ENCODE data around the gene NYAP2. TPM values are rescaled to one million over a fixed set of nuclear protein-coding genes. Genes with fewer than 3 reads are reported as not detected.

The NYAP2 gene
- total RNA-seq, 4 donors from 2014 or later: 0.14 TPM; not detected in 3

DNA sequence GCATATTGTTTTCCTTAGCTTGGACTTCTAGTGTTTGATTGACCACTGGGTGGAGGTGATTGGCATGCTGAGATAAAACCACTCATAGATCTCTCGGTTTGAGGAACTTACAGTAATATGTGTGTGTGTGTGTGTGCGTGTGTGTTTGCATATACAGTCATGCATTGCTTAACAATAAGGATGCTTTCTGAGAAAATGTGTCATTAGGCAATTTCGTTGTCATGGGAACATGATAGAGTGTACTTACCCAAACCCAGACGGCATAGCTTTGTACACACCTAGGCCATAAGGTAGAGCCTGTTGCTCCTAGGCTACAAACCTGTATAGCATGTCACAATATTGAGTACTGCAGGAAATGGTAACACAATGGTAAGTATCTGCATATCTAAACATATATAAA, 167.3 kb downstream of the NYAP2 start:
- Histone ChIP-seq H3K27me3 (no peaks in the 10 kb centered on the region), H3K4me3 (no peak overlapping the region), H3K36me3 (no peaks in the 10 kb centered on the region), H3K9me3 (no peaks in the 10 kb centered on the region), H3K27ac (no peak overlapping the region), H3K4me1 (no peaks in the 10 kb centered on the region)
- DNase-seq: no peak
- intact Hi-C loops (cut with DNase I; ENCODE audit: low total_unique reads): no loop called here
- TF ChIP-seq POLR2A (IDR thresholded peaks at IDR 0.05): no peak
- TF ChIP-seq, protein P1, sequence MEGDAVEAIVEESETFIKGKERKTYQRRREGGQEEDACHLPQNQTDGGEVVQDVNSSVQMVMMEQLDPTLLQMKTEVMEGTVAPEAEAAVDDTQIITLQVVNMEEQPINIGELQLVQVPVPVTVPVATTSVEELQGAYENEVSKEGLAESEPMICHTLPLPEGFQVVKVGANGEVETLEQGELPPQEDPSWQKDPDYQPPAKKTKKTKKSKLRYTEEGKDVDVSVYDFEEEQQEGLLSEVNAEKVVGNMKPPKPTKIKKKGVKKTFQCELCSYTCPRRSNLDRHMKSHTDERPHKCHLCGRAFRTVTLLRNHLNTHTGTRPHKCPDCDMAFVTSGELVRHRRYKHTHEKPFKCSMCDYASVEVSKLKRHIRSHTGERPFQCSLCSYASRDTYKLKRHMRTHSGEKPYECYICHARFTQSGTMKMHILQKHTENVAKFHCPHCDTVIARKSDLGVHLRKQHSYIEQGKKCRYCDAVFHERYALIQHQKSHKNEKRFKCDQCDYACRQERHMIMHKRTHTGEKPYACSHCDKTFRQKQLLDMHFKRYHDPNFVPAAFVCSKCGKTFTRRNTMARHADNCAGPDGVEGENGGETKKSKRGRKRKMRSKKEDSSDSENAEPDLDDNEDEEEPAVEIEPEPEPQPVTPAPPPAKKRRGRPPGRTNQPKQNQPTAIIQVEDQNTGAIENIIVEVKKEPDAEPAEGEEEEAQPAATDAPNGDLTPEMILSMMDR (IDR thresholded peaks at IDR 0.05): no peak

DNA sequence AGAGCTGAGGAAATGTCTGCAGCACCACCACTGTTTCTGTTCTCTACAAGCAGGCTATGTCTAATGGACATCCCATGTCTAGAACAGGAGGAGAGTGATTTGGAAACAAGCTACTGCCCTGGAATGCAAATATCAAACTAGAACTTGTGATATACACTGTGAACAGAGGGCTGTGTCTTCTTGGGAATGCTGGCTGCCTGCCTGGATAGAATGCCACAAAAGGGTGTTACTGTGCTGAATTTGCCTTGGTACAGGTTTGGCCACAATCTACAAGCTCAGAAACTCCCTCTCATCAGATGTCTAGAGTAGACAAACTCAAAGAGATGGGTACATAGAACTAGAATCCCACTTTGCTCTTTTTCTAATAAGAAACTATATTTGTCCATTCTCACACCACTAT, 170.5 kb downstream of the NYAP2 start:
- Histone ChIP-seq H3K36me3 (no peaks in the 10 kb centered on the region), H3K9me3 (no peaks in the 10 kb centered on the region), H3K4me1 (no peaks in the 10 kb centered on the region), H3K27me3 (no peaks in the 10 kb centered on the region), H3K27ac (no peak overlapping the region), H3K4me3 (no peak overlapping the region)
- TF ChIP-seq POLR2A (IDR thresholded peaks at IDR 0.05): no peak
- TF ChIP-seq, protein P1 (IDR thresholded peaks at IDR 0.05): no peak
- no peak for DNase-seq
- intact Hi-C loops (cut with DNase I; ENCODE audit: low total_unique reads): no loop called here

DNA sequence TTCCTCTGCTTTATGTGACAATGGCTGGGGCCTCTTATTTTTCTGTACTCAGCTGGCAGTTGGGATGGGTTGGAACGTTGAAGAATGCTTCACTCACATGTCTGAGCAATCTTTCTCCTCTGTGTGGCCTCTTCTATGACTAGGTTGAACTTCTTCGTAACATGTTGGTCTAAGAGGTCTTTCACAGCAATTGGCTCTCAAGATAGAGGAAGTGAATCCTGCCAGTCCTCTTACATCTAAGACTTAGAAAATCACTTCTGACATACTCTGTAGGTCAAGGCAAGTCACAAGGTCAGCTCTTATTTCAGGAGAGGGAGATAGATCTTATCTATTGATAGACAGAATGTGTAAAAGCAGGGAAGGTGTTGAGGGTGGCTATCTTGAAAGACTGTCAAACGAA, 174.1 kb downstream of the NYAP2 start:
- TF ChIP-seq POLR2A (IDR thresholded peaks at IDR 0.05): no peak
- TF ChIP-seq, protein P1 (IDR thresholded peaks at IDR 0.05): no peak
- intact Hi-C loops (cut with DNase I; ENCODE audit: low total_unique reads): no loop called here
- H3K9me3 ChIP-seq: no peaks in the 10 kb centered on the region
- H3K27ac ChIP-seq: no peak overlapping the region
- no peak overlapping the region for H3K4me3 ChIP-seq
- DNase-seq: no peak
- no peaks in the 10 kb centered on the region for H3K36me3 ChIP-seq
- H3K27me3 ChIP-seq: no peaks in the 10 kb centered on the region
- H3K4me1 ChIP-seq: no peaks in the 10 kb centered on the region

DNA sequence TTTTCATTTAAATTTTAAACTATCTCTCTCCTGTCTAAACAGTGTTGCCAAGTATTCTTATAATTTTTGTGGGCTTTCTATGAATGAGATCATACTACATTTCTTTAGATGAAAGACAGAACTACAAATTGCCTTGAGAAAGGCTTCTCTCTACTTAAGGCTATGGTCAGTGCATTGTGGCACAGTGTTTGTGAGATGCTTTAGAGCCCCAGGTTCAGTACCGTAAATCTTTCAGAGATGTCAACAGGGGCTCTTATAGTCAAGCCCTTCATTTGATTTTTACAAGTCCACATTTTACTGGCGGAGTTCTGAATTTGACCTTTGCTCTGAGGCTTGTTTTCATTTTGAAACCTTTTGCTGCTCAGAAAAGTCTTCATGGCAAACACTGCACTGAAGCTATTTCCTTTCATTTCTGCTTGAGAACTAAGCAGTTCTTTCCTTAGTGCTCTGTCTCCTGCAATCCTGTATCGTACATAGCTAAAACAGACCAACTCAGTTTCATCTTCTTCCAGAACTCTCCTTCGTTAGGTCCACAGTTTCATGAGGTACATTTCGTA, 175.2 kb downstream of the NYAP2 start:
- no peaks in the 10 kb centered on the region for H3K27me3 ChIP-seq
- intact Hi-C loops (cut with DNase I; ENCODE audit: low total_unique reads): no loop called here
- TF ChIP-seq, protein P1 (IDR thresholded peaks at IDR 0.05): no peak
- TF ChIP-seq POLR2A (IDR thresholded peaks at IDR 0.05): no peak
- no peaks in the 10 kb centered on the region for H3K36me3 ChIP-seq
- no peak overlapping the region for H3K27ac ChIP-seq
- no peak overlapping the region for H3K4me3 ChIP-seq
- H3K9me3 ChIP-seq: no peaks in the 10 kb centered on the region
- no peak for DNase-seq
- no peaks in the 10 kb centered on the region for H3K4me1 ChIP-seq

DNA sequence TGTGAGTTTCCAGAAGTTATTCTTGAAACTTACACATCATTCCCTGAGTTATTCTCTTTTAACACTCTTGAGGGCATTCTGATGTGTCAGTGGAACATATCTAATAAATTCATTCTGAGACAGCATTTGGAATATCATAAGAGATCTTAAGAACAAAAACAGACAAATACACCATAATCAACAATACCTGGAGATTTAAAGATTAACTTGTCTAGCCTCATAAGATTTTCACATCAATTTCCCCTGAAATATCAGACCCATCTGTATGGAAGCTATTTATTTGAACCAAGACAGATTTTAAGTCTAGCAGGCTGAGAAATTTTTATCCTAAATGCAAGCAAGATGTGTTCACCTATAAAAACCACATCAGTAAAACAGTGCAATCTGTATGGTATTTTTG, 181.6 kb downstream of the NYAP2 start:
- H3K36me3 ChIP-seq: no peaks in the 10 kb centered on the region
- intact Hi-C loops (cut with DNase I; ENCODE audit: low total_unique reads): no loop called here
- no peak overlapping the region for H3K27ac ChIP-seq
- H3K9me3 ChIP-seq: no peaks in the 10 kb centered on the region
- H3K4me3 ChIP-seq: no peak overlapping the region
- H3K4me1 ChIP-seq: no peaks in the 10 kb centered on the region
- TF ChIP-seq POLR2A (IDR thresholded peaks at IDR 0.05): no peak
- TF ChIP-seq, protein P1 (IDR thresholded peaks at IDR 0.05): no peak
- H3K27me3 ChIP-seq: no peaks in the 10 kb centered on the region
- no peak for DNase-seq

All from uterus (tissue), 4 donors.